HEK293 (cell line): Measurements from ENCODE around the gene CDC42EP5.
A peak's percentile ranks its signal among the peaks of the same experiment; 100 is the strongest.

Source experiments
- CTCF ChIA-PET: fragments of 350-600 bp; formaldehyde crosslinking; extraction: SDS; loops from one replicate; lab custom pipeline; 2021; ENCODE audit warnings: antibody characterized with exemption; lab: Yijun Ruan, JAX
- POLR2A ChIA-PET: fragments of 300-600 bp; formaldehyde crosslinking; extraction: SDS; loops from one replicate; lab custom pipeline; 2020; ENCODE audit warnings: antibody characterized with exemption, inconsistent platforms; lab: Yijun Ruan, JAX
- H3K27ac ChIP-seq: fragments of 200-500 bp; sonication (Bioruptor generic); 2 replicates; pipeline ENCODE4 v1.5.1; 2014; ENCODE audit warnings: low read depth, low read length, control low read depth, inconsistent platforms; ENCODE audit errors: extremely low read depth
- H3K36me3 ChIP-seq, 2 experiments: fragments of 200-500 bp in 1 of 2; sonication (Bioruptor generic) in 1 of 2; 1 replicate in 1 of 2; 2 replicates in 1 of 2; pipeline ENCODE4 v1.5.1; 2014 to 2017; ENCODE audit warnings: inconsistent platforms in 2 of 2, low read length in 2 of 2; ENCODE audit not compliant: control insufficient read depth in 2 of 2, insufficient read depth in 1 of 2
- H3K4me1 ChIP-seq: fragments of 200-500 bp; sonication (Bioruptor generic); 2 replicates; pipeline ENCODE4 v1.5.1; 2014; ENCODE audit warnings: mild to moderate bottlenecking, low read length, inconsistent platforms; ENCODE audit not compliant: control insufficient read depth, insufficient read depth
- H3K4me3 ChIP-seq: 2 replicates; pipeline ENCODE4 v1.5.1; 2011; ENCODE audit warnings: low read depth, mild to moderate bottlenecking, control low read depth, low read length, moderate library complexity
- H3K9me3 ChIP-seq: fragments of 200-500 bp; sonication (Bioruptor generic); 2 replicates; pipeline ENCODE4 v1.5.1; 2014; ENCODE audit warnings: low read depth, low read length, inconsistent platforms; ENCODE audit not compliant: control insufficient read depth, insufficient read depth
- GLI4 ChIP-seq: fragments of 450-650 bp; formaldehyde crosslinking; IDR thresholded peaks from 2 replicates; pipeline ENCODE4 v1.5.1; 2016; ENCODE audit warnings: missing biosample characterization, missing genetic modification characterization
- GLIS2 ChIP-seq: fragments of 450-650 bp; formaldehyde crosslinking; IDR thresholded peaks from 2 replicates; pipeline ENCODE4 v1.5.1; 2016; ENCODE audit warnings: missing biosample characterization, missing genetic modification characterization
- HIC1 ChIP-seq: fragments of 450-650 bp; formaldehyde crosslinking; IDR thresholded peaks from 2 replicates; pipeline ENCODE4 v1.5.1; 2016; ENCODE audit warnings: missing biosample characterization, missing genetic modification characterization
- SALL2 ChIP-seq: fragments of 450-650 bp; formaldehyde crosslinking; IDR thresholded peaks from 2 replicates; pipeline ENCODE4 v1.5.0; 2017; ENCODE audit warnings: missing biosample characterization, mild to moderate bottlenecking, missing genetic modification characterization, borderline replicate concordance
- TCF7L2 ChIP-seq: IDR thresholded peaks from 2 replicates; pipeline ENCODE4 v1.6.1; 2011; ENCODE audit warnings: low read depth, mild to moderate bottlenecking, inconsistent platforms, low read length, moderate library complexity, borderline replicate concordance
- YY1 ChIP-seq: fragments of 450-650 bp; formaldehyde crosslinking; IDR thresholded peaks from 2 replicates; pipeline ENCODE4 v1.5.1; 2018; ENCODE audit warnings: missing biosample characterization, missing genetic modification characterization
- ZBTB1 ChIP-seq: fragments of 450-650 bp; formaldehyde crosslinking; IDR thresholded peaks from 2 replicates; pipeline ENCODE4 v1.5.1; 2016; ENCODE audit warnings: missing biosample characterization, missing genetic modification characterization
- ZBTB10 ChIP-seq: fragments of 450-650 bp; formaldehyde crosslinking; IDR thresholded peaks from 2 replicates; pipeline ENCODE4 v1.5.1; 2016; ENCODE audit warnings: missing biosample characterization, missing genetic modification characterization
- ZBTB21 ChIP-seq: fragments of 450-650 bp; formaldehyde crosslinking; IDR thresholded peaks from 2 replicates; pipeline ENCODE4 v1.5.1; 2017; ENCODE audit warnings: missing biosample characterization, missing genetic modification characterization
- ZNF184 ChIP-seq: fragments of 450-650 bp; IDR thresholded peaks from 2 replicates; pipeline ENCODE4 v1.5.1; 2018; ENCODE audit warnings: missing biosample characterization, mild to moderate bottlenecking, missing genetic modification characterization
- ZNF214 ChIP-seq: fragments of 450-650 bp; formaldehyde crosslinking; IDR thresholded peaks from 2 replicates; pipeline ENCODE4 v1.5.1; 2017; ENCODE audit warnings: missing biosample characterization, mild to moderate bottlenecking, missing genetic modification characterization, borderline replicate concordance
- ZNF335 ChIP-seq: fragments of 450-650 bp; formaldehyde crosslinking; conservative IDR thresholded peaks from 2 replicates; pipeline ENCODE4 v1.5.1; 2016; ENCODE audit warnings: missing biosample characterization, missing genetic modification characterization
- ZNF488 ChIP-seq: fragments of 450-650 bp; formaldehyde crosslinking; IDR thresholded peaks from 2 replicates; pipeline ENCODE4 v1.5.1; 2016; ENCODE audit warnings: missing biosample characterization, missing genetic modification characterization
- ZNF654 ChIP-seq: fragments of 450-650 bp; formaldehyde crosslinking; IDR thresholded peaks from 2 replicates; pipeline ENCODE4 v1.5.1; 2016; ENCODE audit warnings: low read depth, missing biosample characterization, missing genetic modification characterization

The CDC42EP5 gene

GRCh38 chr19:54416695-54417491 lies 56.2 kb downstream of the CDC42EP5 start (continued):
- TF ChIP-seq ZNF488 (tag by site-specific recombination) = peak; percentile 30; the same call in 1 of the 2 replicates
- TF ChIP-seq SALL2 (tag by site-specific recombination) = no peak
- TF ChIP-seq GLI4 (tag by site-specific recombination) = no peak
- no peak for TF ChIP-seq ZNF335
- TF ChIP-seq ZNF654 = no peak
- TF ChIP-seq YY1 (tag by site-specific recombination) = no peak
- no peak for TF ChIP-seq ZBTB21 (tag by site-specific recombination)
- no peak for TF ChIP-seq ZNF214 (tag by site-specific recombination)
- TF ChIP-seq ZBTB10 (tag by site-specific recombination) = no peak
- TF ChIP-seq TCF7L2 = no peak
- TF ChIP-seq GLIS2 (tag by site-specific recombination) = no peak
- no peak for TF ChIP-seq ZNF184
- TF ChIP-seq HIC1 (tag by site-specific recombination) = 0 out of 2 replicates have a peak, but pooled peaks have one; percentile 36

GRCh38 chr19:54415901-54416673 lies 57.0 kb downstream of the CDC42EP5 start:
- Histone ChIP-seq H3K27ac (no peak overlapping the region), H3K9me3 (0 out of 2 replicates have a peak, but pooled peaks cover 2% of the 10 kb centered on the region), H3K4me1 (no peaks in the 10 kb centered on the region; the same call in 1 of the 2 replicates), H3K4me3 (no peak overlapping the region), H3K36me3 (no peaks in the 10 kb centered on the region)
- TF ChIP-seq ZBTB1 (tag by site-specific recombination) = no peak
- POLR2A ChIA-PET = interaction anchor here (1.0 to 1.2 kb wide), 2 partner anchors 9 to 14 kb away, joined by 3 to 4 read pairs; no protein-coding TSS in a partner anchor
- CTCF ChIA-PET = interaction anchor here (0.7 to 2.7 kb wide), 8 partner anchors 11 to 301 kb away, joined by 3 to 15 read pairs (median 4); no protein-coding TSS in a partner anchor
